ENCODE results near the gene CALB2. TPM values are rescaled to one million over a fixed set of nuclear protein-coding genes. Genes with fewer than 3 reads are reported as not detected.

CALB2 gene
- total and polyA plus RNA-seq, 2 of the 13 experiments (the other 11 are each of a cell fraction or from before 2014, with no cell fraction given), result 0.37 to 0.40 TPM

DNA sequence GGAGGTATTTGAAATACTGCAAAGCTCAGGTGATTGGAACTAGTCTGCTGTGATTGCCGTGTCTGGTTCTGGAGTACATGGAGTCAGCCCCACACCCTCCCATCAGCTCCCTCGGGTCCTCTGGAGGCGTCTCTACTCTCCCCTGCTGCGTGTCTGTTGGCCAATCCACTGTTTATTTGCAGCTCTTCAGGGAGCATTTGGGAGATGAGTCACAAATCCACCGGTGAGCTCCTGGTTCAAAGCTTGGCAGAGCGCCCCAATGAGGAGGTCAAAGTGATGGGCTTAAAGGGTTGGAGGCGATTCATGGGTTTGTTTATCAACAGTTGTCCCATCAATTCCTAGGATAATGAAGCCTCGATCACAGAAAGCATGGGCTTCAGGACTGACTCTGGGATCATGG lies 14.6 kb downstream of the CALB2 start:
- TF ChIP-seq CBX5 (CRISPR knock-in tag; IDR thresholded peaks at IDR 0.05; ENCODE audit: borderline replicate concordance) (no peak), FOSL2 (CRISPR knock-in tag; IDR thresholded peaks at IDR 0.05) (peak; percentile 33; the same call in 1 of the 2 replicates)
- CTCF ChIA-PET (ENCODE audit: low intra/inter-chr PET ratio, low total read pairs), result no interaction called here
- ATAC-seq (no peak), FAIRE-seq (no peak), DNase-seq (ENCODE audit: low spot score) (no peak)
- POLR2A ChIA-PET, result no interaction called here
- Histone ChIP-seq H3K9ac (ENCODE audit: insufficient read depth, low read depth, low read length) (no peak overlapping the region), H3K36me3 (replicated peaks in 1 of 2; ENCODE audit: control insufficient read depth in 1 of 2, insufficient read depth in 2 of 2, low read length in 2 of 2) (no peaks in the 10 kb centered on the region), H3K4me1 (ENCODE audit: insufficient read depth, low read length) (no peaks in the 10 kb centered on the region), H2AFZ (ENCODE audit: low read length) (no peak overlapping the region), H3K9me3 (ENCODE audit: low read length) (no peaks in the 10 kb centered on the region), H3K27ac (ENCODE audit: extremely low read length, insufficient read depth, low read length) (no peak overlapping the region), H3K4me3 (replicated peaks in 1 of 3; ENCODE audit: insufficient read depth in 1 of 3, low read depth in 2 of 3, low read length in 3 of 3) (no peak overlapping the region), H3K79me2 (ENCODE audit: insufficient read depth, low read length) (no peaks in the 10 kb centered on the region), H3K4me2 (ENCODE audit: low read depth, low read length) (no peak overlapping the region), H4K20me1 (ENCODE audit: insufficient read depth, low read length) (no peaks in the 10 kb centered on the region), H3K27me3 (ENCODE audit: control insufficient read depth in 1 of 2, insufficient read depth in 2 of 2, low read length in 2 of 2) (peaks cover 8 to 61% of the 10 kb centered on the region in 2 experiments)
- in situ Hi-C loops (cut with HindIII; ENCODE audit: extremely low pct_ligation_motif_present, low pct_unique_long_range_greater_than_20kb) (no loop called here), intact Hi-C loops (cut with micrococcal nuclease; ENCODE audit: unreplicated experiment) (no loop called here)
- 5% methylated on average over 7 of the region's 8 CpGs for WGBS (ENCODE audit: low lambda C conversion rate)
- BruUV-seq (replicated peaks), result no TSS peak

DNA sequence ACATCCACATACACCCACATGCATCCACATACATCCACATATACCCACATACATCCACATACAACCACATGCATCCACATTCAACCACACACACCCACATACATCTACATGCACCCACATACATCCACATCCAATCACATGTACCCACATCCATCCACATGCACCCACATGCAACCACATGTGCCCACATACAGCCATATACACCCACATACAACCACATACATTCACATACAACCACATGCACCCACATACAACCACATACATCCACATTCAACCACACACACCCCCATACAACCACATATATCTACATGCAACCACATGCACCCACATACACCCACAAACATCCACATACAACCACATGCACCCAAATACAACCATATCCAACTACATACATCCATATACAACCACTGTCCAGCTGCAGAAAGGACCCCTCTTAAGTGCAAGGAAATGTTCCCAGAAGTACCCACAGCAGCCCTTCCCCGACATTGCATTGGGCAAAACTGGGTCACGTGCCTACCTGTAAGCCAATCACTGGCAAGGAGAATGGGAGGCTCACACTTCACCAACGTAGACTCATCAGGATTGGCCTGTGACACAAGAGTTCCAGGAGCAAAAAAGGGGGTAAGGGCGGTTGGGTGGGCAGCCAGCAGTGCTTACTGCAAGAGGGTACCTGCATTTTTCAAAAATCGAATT lies 18.1 kb downstream of the CALB2 start:
- in situ Hi-C loops (cut with HindIII; ENCODE audit: extremely low pct_ligation_motif_present, low pct_unique_long_range_greater_than_20kb), result no loop called here
- intact Hi-C loops (cut with micrococcal nuclease; ENCODE audit: unreplicated experiment), result no loop called here
- no peak for ATAC-seq
- POLR2A ChIA-PET, result no interaction called here
- no TSS peak for BruUV-seq (replicated peaks)
- Histone ChIP-seq H3K36me3 (replicated peaks in 1 of 2; ENCODE audit: control insufficient read depth in 1 of 2, insufficient read depth in 2 of 2, low read length in 2 of 2) (no peaks in the 10 kb centered on the region), H2AFZ (ENCODE audit: low read length) (no peak overlapping the region), H3K4me1 (ENCODE audit: insufficient read depth, low read length) (no peaks in the 10 kb centered on the region), H3K4me2 (ENCODE audit: low read depth, low read length) (no peak overlapping the region), H3K79me2 (ENCODE audit: insufficient read depth, low read length) (no peaks in the 10 kb centered on the region), H3K4me3 (replicated peaks in 1 of 3; ENCODE audit: insufficient read depth in 1 of 3, low read depth in 2 of 3, low read length in 3 of 3) (no peak overlapping the region), H3K9ac (ENCODE audit: insufficient read depth, low read depth, low read length) (no peak overlapping the region), H3K27me3 (ENCODE audit: control insufficient read depth in 1 of 2, insufficient read depth in 2 of 2, low read length in 2 of 2) (peaks cover 2 to 52% of the 10 kb centered on the region in 2 experiments), H3K27ac (ENCODE audit: extremely low read length, insufficient read depth, low read length) (no peak overlapping the region), H3K9me3 (ENCODE audit: low read length) (no peaks in the 10 kb centered on the region), H4K20me1 (ENCODE audit: insufficient read depth, low read length) (no peaks in the 10 kb centered on the region)
- CTCF ChIA-PET (ENCODE audit: low intra/inter-chr PET ratio, low total read pairs), result no interaction called here
- no peak for DNase-seq (ENCODE audit: low spot score)
- WGBS (ENCODE audit: low lambda C conversion rate), result 12% methylated on average over 5 of the region's 5 CpGs
- no peak for FAIRE-seq
- TF ChIP-seq MED13 (CRISPR knock-in tag; IDR thresholded peaks at IDR 0.05), result no peak
- TF ChIP-seq, protein P1, sequence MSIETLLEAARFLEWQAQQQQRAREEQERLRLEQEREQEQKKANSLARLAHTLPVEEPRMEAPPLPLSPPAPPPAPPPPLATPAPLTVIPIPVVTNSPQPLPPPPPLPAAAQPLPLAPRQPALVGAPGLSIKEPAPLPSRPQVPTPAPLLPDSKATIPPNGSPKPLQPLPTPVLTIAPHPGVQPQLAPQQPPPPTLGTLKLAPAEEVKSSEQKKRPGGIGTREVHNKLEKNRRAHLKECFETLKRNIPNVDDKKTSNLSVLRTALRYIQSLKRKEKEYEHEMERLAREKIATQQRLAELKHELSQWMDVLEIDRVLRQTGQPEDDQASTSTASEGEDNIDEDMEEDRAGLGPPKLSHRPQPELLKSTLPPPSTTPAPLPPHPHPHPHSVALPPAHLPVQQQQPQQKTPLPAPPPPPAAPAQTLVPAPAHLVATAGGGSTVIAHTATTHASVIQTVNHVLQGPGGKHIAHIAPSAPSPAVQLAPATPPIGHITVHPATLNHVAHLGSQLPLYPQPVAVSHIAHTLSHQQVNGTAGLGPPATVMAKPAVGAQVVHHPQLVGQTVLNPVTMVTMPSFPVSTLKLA (IDR thresholded peaks at IDR 0.05), result peak; percentile 98
- no peak for TF ChIP-seq CHD4 (IDR thresholded peaks at IDR 0.05; ENCODE audit: borderline replicate concordance, low read length)
- no peak for TF ChIP-seq ZFP36L1 (CRISPR knock-in tag; IDR thresholded peaks at IDR 0.05)
- no peak for TF ChIP-seq ZNF264 (CRISPR knock-in tag; IDR thresholded peaks at IDR 0.05)
- no peak for TF ChIP-seq CEBPG (CRISPR knock-in tag; IDR thresholded peaks at IDR 0.05)
- TF ChIP-seq ZNF124 (CRISPR knock-in tag; IDR thresholded peaks at IDR 0.05), result no peak
